Body of pancreas (tissue), 4 donors: ENCODE measurements around the gene UFD1. TPM values are rescaled to one million over a fixed set of nuclear protein-coding genes. Genes with fewer than 3 reads are reported as not detected.

ENCODE experiments used
- ATAC-seq: fragments of 150-250 bp; one replicate; pipeline ENCODE4 v1.9.1; 2016
- DNase-seq, 4 donors: peaks; one replicate each; pipeline ENCODE4 v3.0.0-alpha.2; 2019
- H3K27ac ChIP-seq, 4 donors: fragments of 200-600 bp; sonication (generic); 1 replicate in 3 of 4; 2 replicates in 1 of 4; pipeline versions ENCODE4 v1.5.1 to v1.6.1; 2016 to 2019; ENCODE audit warnings: mild to moderate bottlenecking in 1 of 4, mixed read lengths in 1 of 4, moderate library complexity in 1 of 4
- H3K27me3 ChIP-seq, 2 donors: fragments of 200-600 bp; sonication (generic); one replicate each; pipeline ENCODE4 v1.6.0; 2016; ENCODE audit warnings: mild to moderate bottlenecking in 1 of 2
- H3K36me3 ChIP-seq, 2 donors: fragments of 200-600 bp; sonication (generic); replicated peaks in 1 of 2; 2 replicates each; pipeline ENCODE4 v1.5.1; 2016; ENCODE audit warnings: low read depth in 2 of 2; ENCODE audit not compliant: insufficient read depth in 1 of 2
- H3K4me1 ChIP-seq: fragments of 200-600 bp; sonication (generic); one replicate; pipeline ENCODE4 v1.6.0; 2016
- H3K4me3 ChIP-seq, 2 donors: fragments of 200-600 bp; sonication (generic); 1 replicate in 1 of 2; 2 replicates in 1 of 2; pipeline ENCODE4 v1.5.1; 2016 to 2019
- H3K9me3 ChIP-seq, 3 donors: fragments of 200-600 bp; sonication (generic); 1 replicate in 2 of 3; 2 replicates in 1 of 3; pipeline ENCODE4 v1.5.1; 2016
- CTCF ChIP-seq, 7 experiments: fragments of 450-650 bp in 4 of 7; fragments of 200-600 bp in 3 of 7; sonication (generic) in 3 of 7; IDR thresholded peaks; one replicate each; pipeline ENCODE4 v1.5.1; 2016 to 2019; ENCODE audit warnings: antibody characterized with exemption in 7 of 7
- POLR2A ChIP-seq, 3 donors: fragments of 450-650 bp; IDR thresholded peaks; one replicate each; pipeline ENCODE4 v1.6.1; 2016; ENCODE audit warnings: antibody characterized with exemption in 3 of 3, mild to moderate bottlenecking in 2 of 3
- WGBS, 2 donors: methylation state at CpG; one replicate each; pipeline ENCODE4 v1.1.5; 2017; 5-methylcytosine and 5-hydroxymethylcytosine counted together
- intact Hi-C: fragments of 100-400 bp; cut with DNase I; formaldehyde crosslinking; loops from one replicate; pipeline ENCODE4 v1.15.1; 2023
- total RNA-seq, 2 donors: library from RNA; depleted of rRNA; stranded (reverse); fragments of >200 nt; gene quantifications; one replicate each; pipeline ENCODE4 v1.1.0, GENCODE V29; 2016

The UFD1 gene
- total RNA-seq, 2 donors from 2014 or later, result 13.2 to 27.2 TPM

- intact Hi-C loops, result no loop called here
- DNase-seq (no peak), ATAC-seq (no peak)
- no peak for TF ChIP-seq CTCF (IDR thresholded peaks at IDR 0.05)
- no peak for TF ChIP-seq POLR2A (IDR thresholded peaks at IDR 0.05)
- Histone ChIP-seq H3K36me3 (no peaks in the 10 kb centered on the region), H3K4me1 (peaks cover 4% of the 10 kb centered on the region), H3K4me3 (no peak overlapping the region), H3K27ac (no peak overlapping the region), H3K27me3 (no peaks in the 10 kb centered on the region), H3K9me3 (no peaks in the 10 kb centered on the region)
- WGBS, 2 donors, result 74 to 83% methylated on average over 5 of the region's 5 CpGs
Observed at GRCh38 chr22:19419086-19419463, 59.9 kb downstream of the UFD1 start.

DNA sequence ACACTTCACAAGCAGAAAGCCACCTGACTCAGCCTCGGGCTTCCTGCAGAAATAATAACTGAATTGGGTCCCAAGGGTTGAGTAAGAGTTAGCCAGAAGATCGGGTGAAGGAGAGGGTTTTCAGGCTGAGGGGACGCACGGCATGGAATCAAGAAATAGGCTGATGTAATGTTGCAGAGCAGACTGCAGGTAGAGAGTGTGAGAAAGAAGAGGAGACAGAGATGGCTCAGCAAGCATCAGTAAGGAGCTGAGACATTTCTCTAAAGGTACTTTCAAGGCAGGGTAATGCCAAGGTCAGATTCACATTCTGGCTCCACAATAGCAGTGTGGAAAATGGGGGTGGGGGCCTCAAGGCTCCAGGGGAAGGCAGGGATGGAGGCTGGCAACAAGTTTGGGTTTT is 66.1 kb downstream of the UFD1 start:
- intact Hi-C loops, result no loop called here
- no peak for ATAC-seq
- H3K36me3 ChIP-seq, result peaks cover 0 to 2% of the 10 kb centered on the region in 2 donors
- no peak overlapping the region for H3K4me3 ChIP-seq
- no peak for DNase-seq
- no peaks in the 10 kb centered on the region for H3K9me3 ChIP-seq
- H3K4me1 ChIP-seq, result peaks cover 5% of the 10 kb centered on the region
- no peaks in the 10 kb centered on the region for H3K27me3 ChIP-seq
- H3K27ac ChIP-seq, result no peak overlapping the region
- 80 to 88% methylated on average over 4 of the region's 4 CpGs for WGBS, 2 donors
- TF ChIP-seq POLR2A (IDR thresholded peaks at IDR 0.05) (no peak), CTCF (IDR thresholded peaks at IDR 0.05) (no peak)

DNA sequence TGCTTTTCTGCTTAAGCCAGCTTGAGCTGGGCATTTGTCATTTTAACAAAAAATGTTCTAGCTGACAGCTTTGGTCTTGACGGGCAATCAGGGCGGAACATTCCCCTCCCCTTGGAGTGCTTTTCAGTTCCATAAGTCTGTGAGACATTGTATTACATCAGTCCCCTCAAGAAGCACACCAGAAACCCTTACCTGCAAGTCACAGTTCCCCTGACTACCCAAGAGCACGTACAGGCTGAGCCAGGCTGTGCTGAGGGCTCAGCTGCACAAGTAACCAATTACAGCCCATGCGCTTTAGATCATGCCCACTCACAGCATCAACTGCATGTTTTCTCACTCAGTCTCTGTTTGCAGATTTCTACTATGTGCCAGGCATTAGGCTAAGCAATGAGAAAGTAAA is 66.5 kb downstream of the UFD1 start:
- Histone ChIP-seq H3K9me3 (no peaks in the 10 kb centered on the region), H3K27ac (no peak overlapping the region), H3K4me3 (no peak overlapping the region), H3K4me1 (peaks cover 5% of the 10 kb centered on the region), H3K27me3 (no peaks in the 10 kb centered on the region), H3K36me3 (peaks cover 0 to 2% of the 10 kb centered on the region in 2 donors)
- WGBS, 2 donors, result 84 to 92% methylated on average over 4 of the region's 4 CpGs
- no peak for ATAC-seq
- no peak for DNase-seq
- intact Hi-C loops, result no loop called here
- TF ChIP-seq CTCF (IDR thresholded peaks at IDR 0.05), result no peak
- no peak for TF ChIP-seq POLR2A (IDR thresholded peaks at IDR 0.05)

- H3K36me3 ChIP-seq, result peaks cover 0 to 2% of the 10 kb centered on the region in 2 donors
- no peaks in the 10 kb centered on the region for H3K27me3 ChIP-seq
- H3K4me3 ChIP-seq, result no peak overlapping the region
- no peak for ATAC-seq
- intact Hi-C loops, result no loop called here
- no peaks in the 10 kb centered on the region for H3K9me3 ChIP-seq
- DNase-seq, result no peak
- 100% methylated on average over 1 of the region's 1 CpG for WGBS, 2 donors
- peaks cover 5% of the 10 kb centered on the region for H3K4me1 ChIP-seq
- TF ChIP-seq CTCF (IDR thresholded peaks at IDR 0.05) (no peak), POLR2A (IDR thresholded peaks at IDR 0.05) (no peak)
- H3K27ac ChIP-seq, result no peak overlapping the region
Observed at GRCh38 chr22:19411690-19412045, 67.3 kb downstream of the UFD1 start.

DNA sequence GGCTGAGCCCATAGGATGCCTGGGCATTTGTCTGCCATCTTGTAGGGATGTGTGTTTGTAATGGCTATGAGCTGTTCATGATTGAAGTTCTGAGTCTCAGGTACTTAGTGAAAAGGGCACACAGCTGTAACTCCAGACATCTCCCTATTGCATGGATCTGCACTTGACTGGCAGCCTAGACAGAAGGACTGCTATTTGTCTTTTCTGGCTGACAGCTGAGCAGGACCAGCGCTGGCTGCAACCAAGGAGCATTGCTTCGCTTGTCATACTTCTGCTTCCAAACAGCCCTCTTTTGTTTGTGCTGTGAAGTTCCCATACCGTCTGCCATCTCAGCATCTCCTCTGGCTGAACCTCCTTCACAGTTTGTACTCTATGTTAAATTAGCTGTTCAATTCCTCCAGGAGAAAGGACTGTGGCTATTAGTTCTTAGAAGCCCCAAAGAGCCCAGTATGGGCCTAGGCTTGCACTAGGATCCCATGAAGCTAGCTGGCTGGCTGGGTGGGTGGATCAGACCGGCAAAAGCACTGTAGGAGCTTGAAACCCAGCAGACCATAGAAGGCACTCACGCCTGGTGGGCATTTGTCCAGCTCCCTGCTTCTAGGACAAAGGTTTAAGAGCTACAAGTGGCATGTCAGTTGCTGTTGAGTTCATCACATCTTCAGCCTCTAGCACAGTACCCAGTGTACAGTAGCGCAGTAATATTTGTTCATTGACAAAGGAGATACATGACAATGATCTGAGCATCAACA is 67.9 kb downstream of the UFD1 start:
- Histone ChIP-seq H3K4me3 (no peak overlapping the region), H3K36me3 (peaks cover 0 to 2% of the 10 kb centered on the region in 2 donors), H3K9me3 (no peaks in the 10 kb centered on the region), H3K27ac (no peak overlapping the region), H3K4me1 (peaks cover 5% of the 10 kb centered on the region), H3K27me3 (no peaks in the 10 kb centered on the region)
- intact Hi-C loops, result no loop called here
- no peak for DNase-seq
- ATAC-seq, result no peak
- WGBS, 2 donors, result 91 to 99% methylated on average over 5 to 6 of the region's 6 CpGs
- TF ChIP-seq POLR2A (IDR thresholded peaks at IDR 0.05) (no peak), CTCF (IDR thresholded peaks at IDR 0.05) (no peak)
